Breast epithelium (tissue), 4 donors: ENCODE measurements around the gene DNAL4. TPM values are rescaled to one million over a fixed set of nuclear protein-coding genes. Genes with fewer than 3 reads are reported as not detected.
A peak's percentile ranks its signal among the peaks of the same experiment; 100 is the strongest.

ENCODE experiments used
- DNase-seq, 2 donors: peaks; one replicate each; pipeline ENCODE4 v3.0.0-alpha.2; 2019; ENCODE audit warnings: low spot score in 2 of 2
- H3K27ac ChIP-seq, 2 donors: fragments of 200-600 bp; sonication (generic) in 1 of 2; one replicate each; pipeline ENCODE4 v1.5.1; 2016 to 2019; ENCODE audit warnings: mild to moderate bottlenecking in 1 of 2
- H3K27me3 ChIP-seq, 2 donors: fragments of 200-600 bp; sonication (generic) in 1 of 2; one replicate each; pipeline versions ENCODE4 v1.5.1 to v1.6.0; 2017 to 2019; ENCODE audit warnings: control low read depth in 1 of 2, mild to moderate bottlenecking in 1 of 2
- H3K36me3 ChIP-seq: fragments of 200-600 bp; one replicate; pipeline ENCODE4 v1.5.1; 2019
- H3K4me1 ChIP-seq, 2 donors: fragments of 200-600 bp; sonication (generic); one replicate each; pipeline ENCODE4 v1.5.1; 2016 to 2019; ENCODE audit warnings: control low read depth in 1 of 2
- H3K4me3 ChIP-seq, 3 donors: fragments of 200-600 bp; sonication (generic); 1 replicate in 2 of 3; 2 replicates in 1 of 3; pipeline ENCODE4 v1.5.1; 2016 to 2019; ENCODE audit warnings: mild to moderate bottlenecking in 3 of 3, moderate library complexity in 2 of 3
- H3K9me3 ChIP-seq, 2 donors: fragments of 200-600 bp; sonication (generic) in 1 of 2; one replicate each; pipeline ENCODE4 v1.5.1; 2016 to 2019; ENCODE audit warnings: control low read depth in 1 of 2
- CTCF ChIP-seq, 3 donors: fragments of 450-650 bp; IDR thresholded peaks; one replicate each; pipeline ENCODE4 v1.5.1; 2016 to 2017; ENCODE audit warnings: antibody characterized with exemption in 3 of 3, mild to moderate bottlenecking in 3 of 3, moderate library complexity in 3 of 3
- POLR2A ChIP-seq: fragments of 450-650 bp; IDR thresholded peaks from one replicate; pipeline ENCODE4 v1.6.1; 2016; ENCODE audit warnings: antibody characterized with exemption, mild to moderate bottlenecking, moderate library complexity
- POLR2AphosphoS5 ChIP-seq, 3 donors: sonication (generic); formaldehyde crosslinking; IDR thresholded peaks; one replicate each; pipeline ENCODE4 v1.6.1; 2017; ENCODE audit warnings: antibody characterized with exemption in 3 of 3
- intact Hi-C: fragments of 100-400 bp; cut with DNase I; formaldehyde crosslinking; loops from one replicate; pipeline ENCODE4 v1.15.1; 2023; ENCODE audit warnings: low total_unique reads
- total RNA-seq, 3 donors: library from RNA; depleted of rRNA; stranded (reverse); fragments of >200 nt; gene quantifications; one replicate each; pipeline ENCODE4 v1.1.0, GENCODE V29; 2016

Gene DNAL4
- 10 to 100 TPM; 17.8 to 31.2 (median 21.3) TPM for total RNA-seq

- DNase-seq = peak; percentile 94 to 98
Observed at GRCh38 chr22:38793721-38794466, at the start of gene DNAL4. DNAL4 (minus strand) TSS chr22:38794143; CDS start chr22:38782731, 11,412 bp downstream.

GRCh38 chr22:38843201-38843656, 49.3 kb upstream of the DNAL4 start:
- Histone ChIP-seq H3K4me3 (peak overlapping the region; percentile 27 to 67 (median 58)), H3K27ac (peak overlapping the region in 1 of 2 donors; percentile 52), H3K9me3 (no peaks in the 10 kb centered on the region), H3K4me1 (peaks cover 3 to 8% of the 10 kb centered on the region in 2 donors), H3K36me3 (no peaks in the 10 kb centered on the region), H3K27me3 (no peaks in the 10 kb centered on the region)
- no peak for TF ChIP-seq POLR2A
- no peak for TF ChIP-seq POLR2AphosphoS5 (IDR thresholded peaks at IDR 0.05)
- peak in 1 of 3 donors; percentile 34 for TF ChIP-seq CTCF (IDR thresholded peaks at IDR 0.05)
- no peak for DNase-seq
- intact Hi-C loops = no loop called here

More at GRCh38 chr22:38793721-38794466, at the start of gene DNAL4:
- Histone ChIP-seq H3K4me1 (peaks cover 0 to 5% of the 10 kb centered on the region in 2 donors), H3K9me3 (no peaks in the 10 kb centered on the region), H3K36me3 (no peaks in the 10 kb centered on the region), H3K27ac (peak within 1 kb of the TSS; percentile 93 to 95), H3K27me3 (no peaks in the 10 kb centered on the region), H3K4me3 (peak within 1 kb of the TSS; percentile 83 to 85 (median 84))
- TF ChIP-seq POLR2A = no peak
- peak in 2 of 3 donors; percentile 52 to 81 for TF ChIP-seq POLR2AphosphoS5 (IDR thresholded peaks at IDR 0.05)
- intact Hi-C loops = no loop called here

GRCh38 chr22:38842512-38843200, 48.7 kb upstream of the DNAL4 start:
- Histone ChIP-seq H3K27ac (peak overlapping the region in 1 of 2 donors; percentile 52), H3K4me1 (peaks cover 3 to 8% of the 10 kb centered on the region in 2 donors), H3K27me3 (no peaks in the 10 kb centered on the region), H3K4me3 (peak overlapping the region; percentile 27 to 67 (median 58)), H3K36me3 (no peaks in the 10 kb centered on the region), H3K9me3 (no peaks in the 10 kb centered on the region)
- intact Hi-C loops = no loop called here
- no peak for DNase-seq
- TF ChIP-seq POLR2AphosphoS5 (IDR thresholded peaks at IDR 0.05) = no peak
- TF ChIP-seq CTCF (IDR thresholded peaks at IDR 0.05) = no peak
- TF ChIP-seq POLR2A = no peak

- intact Hi-C loops = no loop called here
- TF ChIP-seq POLR2A (no peak), POLR2AphosphoS5 (IDR thresholded peaks at IDR 0.05) (no peak), CTCF (IDR thresholded peaks at IDR 0.05) (no peak)
Observed at GRCh38 chr22:38841635-38842034, 47.7 kb upstream of the DNAL4 start.

GRCh38 chr22:38841211-38841610, 47.3 kb upstream of the DNAL4 start:
- peaks cover 3 to 8% of the 10 kb centered on the region in 2 donors for H3K4me1 ChIP-seq
- no peak overlapping the region for H3K27ac ChIP-seq
- intact Hi-C loops = no loop called here
- TF ChIP-seq CTCF (IDR thresholded peaks at IDR 0.05) (no peak), POLR2AphosphoS5 (IDR thresholded peaks at IDR 0.05) (no peak), POLR2A (no peak)
- no peaks in the 10 kb centered on the region for H3K9me3 ChIP-seq
- no peaks in the 10 kb centered on the region for H3K36me3 ChIP-seq
- DNase-seq = no peak
- no peak overlapping the region for H3K4me3 ChIP-seq
- no peaks in the 10 kb centered on the region for H3K27me3 ChIP-seq

More at GRCh38 chr22:38841635-38842034, 47.7 kb upstream of the DNAL4 start:
- no peaks in the 10 kb centered on the region for H3K27me3 ChIP-seq
- no peak overlapping the region for H3K4me3 ChIP-seq
- H3K9me3 ChIP-seq = no peaks in the 10 kb centered on the region
- H3K27ac ChIP-seq = no peak overlapping the region
- peaks cover 3 to 8% of the 10 kb centered on the region in 2 donors for H3K4me1 ChIP-seq
- no peak for DNase-seq
- no peaks in the 10 kb centered on the region for H3K36me3 ChIP-seq
